GM23338 (cell line): Measurements from ENCODE around the gene TSPAN32.

Experiments
- CREB1 ChIP-seq: fragments of 250-450 bp; sonication (Bioruptor Pico); IDR thresholded peaks from 2 replicates; pipeline ENCODE4 v1.5.0; 2020; ENCODE audit warnings: low read depth, mild to moderate bottlenecking, moderate library complexity
- EZH2 ChIP-seq: fragments of 200-600 bp; sonication (generic); IDR thresholded peaks from one replicate; pipeline ENCODE4 v1.8.0; 2017; ENCODE audit warnings: antibody characterized with exemption, mild to moderate bottlenecking, low read depth; ENCODE audit not compliant: unreplicated experiment
- EZH2phosphoT487 ChIP-seq: fragments of 200-600 bp; sonication (generic); IDR thresholded peaks from one replicate; pipeline ENCODE4 v1.8.1; 2018; ENCODE audit warnings: antibody characterized with exemption; ENCODE audit not compliant: unreplicated experiment
- JUNB ChIP-seq: IDR thresholded peaks from one replicate; pipeline ENCODE4 v1.6.1; 2016; ENCODE audit warnings: antibody characterized with exemption; ENCODE audit not compliant: unreplicated experiment
- POLR2AphosphoS5 ChIP-seq: IDR thresholded peaks from 2 replicates; pipeline ENCODE4 v1.6.1; 2016; ENCODE audit warnings: antibody characterized with exemption, low read depth
- ZNF114 ChIP-seq: fragments of 250-450 bp; sonication (Bioruptor Pico); IDR thresholded peaks from 2 replicates; pipeline ENCODE4 v1.5.0; 2020; ENCODE audit warnings: mild to moderate bottlenecking, moderate library complexity
- TF ChIP-seq, protein P1 (sequence below), 2 experiments: fragments of 200-600 bp in 1 of 2; sonication (generic) in 1 of 2; conservative IDR thresholded peaks; 2 replicates each; pipeline versions ENCODE4 v1.5.1 to v1.6.1; 2016 to 2017; ENCODE audit warnings: antibody characterized with exemption in 2 of 2, low read depth in 2 of 2, mild to moderate bottlenecking in 2 of 2, moderate library complexity in 1 of 2
- TF ChIP-seq, protein P2 (sequence below): IDR thresholded peaks from one replicate; pipeline ENCODE4 v1.6.1; 2018; ENCODE audit warnings: antibody characterized with exemption; ENCODE audit not compliant: unreplicated experiment
- TF ChIP-seq, protein P3 (sequence below): IDR thresholded peaks from 2 replicates; pipeline ENCODE4 v1.6.1; 2016; ENCODE audit warnings: antibody characterized with exemption

DNA sequence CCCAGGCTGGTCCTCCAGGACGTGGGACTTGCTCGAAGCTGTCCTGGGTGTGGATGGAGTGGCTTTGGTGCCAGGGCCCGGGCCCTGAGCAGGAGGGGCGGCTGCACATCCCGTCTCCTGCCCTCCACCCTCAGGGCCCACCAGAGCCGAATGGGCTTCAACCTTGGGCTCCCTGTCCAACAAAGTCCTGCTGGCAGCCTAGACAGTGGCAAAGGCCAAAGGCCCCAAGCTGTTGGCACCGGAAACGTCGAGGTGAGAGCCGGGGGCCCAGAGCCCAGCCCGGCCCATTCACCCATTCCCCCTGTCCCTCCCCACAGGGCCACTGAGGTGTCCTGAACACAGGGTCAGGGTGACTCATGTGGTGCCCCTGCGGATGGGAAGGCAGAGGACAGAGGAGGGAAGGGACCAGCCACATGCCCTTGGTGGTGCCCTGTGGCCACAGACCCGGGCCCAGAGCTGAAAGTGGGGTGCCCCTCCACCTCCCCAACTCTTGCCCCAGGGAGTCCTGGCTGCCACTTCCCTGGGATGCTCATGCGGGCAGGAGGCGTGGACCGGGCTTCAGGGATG lies 9.1 kb downstream of the TSPAN32 start:
- TF ChIP-seq, protein P1, sequence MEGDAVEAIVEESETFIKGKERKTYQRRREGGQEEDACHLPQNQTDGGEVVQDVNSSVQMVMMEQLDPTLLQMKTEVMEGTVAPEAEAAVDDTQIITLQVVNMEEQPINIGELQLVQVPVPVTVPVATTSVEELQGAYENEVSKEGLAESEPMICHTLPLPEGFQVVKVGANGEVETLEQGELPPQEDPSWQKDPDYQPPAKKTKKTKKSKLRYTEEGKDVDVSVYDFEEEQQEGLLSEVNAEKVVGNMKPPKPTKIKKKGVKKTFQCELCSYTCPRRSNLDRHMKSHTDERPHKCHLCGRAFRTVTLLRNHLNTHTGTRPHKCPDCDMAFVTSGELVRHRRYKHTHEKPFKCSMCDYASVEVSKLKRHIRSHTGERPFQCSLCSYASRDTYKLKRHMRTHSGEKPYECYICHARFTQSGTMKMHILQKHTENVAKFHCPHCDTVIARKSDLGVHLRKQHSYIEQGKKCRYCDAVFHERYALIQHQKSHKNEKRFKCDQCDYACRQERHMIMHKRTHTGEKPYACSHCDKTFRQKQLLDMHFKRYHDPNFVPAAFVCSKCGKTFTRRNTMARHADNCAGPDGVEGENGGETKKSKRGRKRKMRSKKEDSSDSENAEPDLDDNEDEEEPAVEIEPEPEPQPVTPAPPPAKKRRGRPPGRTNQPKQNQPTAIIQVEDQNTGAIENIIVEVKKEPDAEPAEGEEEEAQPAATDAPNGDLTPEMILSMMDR (conservative IDR thresholded peaks at IDR 0.05; ENCODE audit: low read depth in 2 of 2): no peak
- TF ChIP-seq EZH2phosphoT487 (no peak), POLR2AphosphoS5 (no peak), CREB1 (no peak), ZNF114 (no peak), EZH2 (no peak), JUNB (no peak)
- TF ChIP-seq, protein P2, sequence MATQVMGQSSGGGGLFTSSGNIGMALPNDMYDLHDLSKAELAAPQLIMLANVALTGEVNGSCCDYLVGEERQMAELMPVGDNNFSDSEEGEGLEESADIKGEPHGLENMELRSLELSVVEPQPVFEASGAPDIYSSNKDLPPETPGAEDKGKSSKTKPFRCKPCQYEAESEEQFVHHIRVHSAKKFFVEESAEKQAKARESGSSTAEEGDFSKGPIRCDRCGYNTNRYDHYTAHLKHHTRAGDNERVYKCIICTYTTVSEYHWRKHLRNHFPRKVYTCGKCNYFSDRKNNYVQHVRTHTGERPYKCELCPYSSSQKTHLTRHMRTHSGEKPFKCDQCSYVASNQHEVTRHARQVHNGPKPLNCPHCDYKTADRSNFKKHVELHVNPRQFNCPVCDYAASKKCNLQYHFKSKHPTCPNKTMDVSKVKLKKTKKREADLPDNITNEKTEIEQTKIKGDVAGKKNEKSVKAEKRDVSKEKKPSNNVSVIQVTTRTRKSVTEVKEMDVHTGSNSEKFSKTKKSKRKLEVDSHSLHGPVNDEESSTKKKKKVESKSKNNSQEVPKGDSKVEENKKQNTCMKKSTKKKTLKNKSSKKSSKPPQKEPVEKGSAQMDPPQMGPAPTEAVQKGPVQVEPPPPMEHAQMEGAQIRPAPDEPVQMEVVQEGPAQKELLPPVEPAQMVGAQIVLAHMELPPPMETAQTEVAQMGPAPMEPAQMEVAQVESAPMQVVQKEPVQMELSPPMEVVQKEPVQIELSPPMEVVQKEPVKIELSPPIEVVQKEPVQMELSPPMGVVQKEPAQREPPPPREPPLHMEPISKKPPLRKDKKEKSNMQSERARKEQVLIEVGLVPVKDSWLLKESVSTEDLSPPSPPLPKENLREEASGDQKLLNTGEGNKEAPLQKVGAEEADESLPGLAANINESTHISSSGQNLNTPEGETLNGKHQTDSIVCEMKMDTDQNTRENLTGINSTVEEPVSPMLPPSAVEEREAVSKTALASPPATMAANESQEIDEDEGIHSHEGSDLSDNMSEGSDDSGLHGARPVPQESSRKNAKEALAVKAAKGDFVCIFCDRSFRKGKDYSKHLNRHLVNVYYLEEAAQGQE: no peak
- TF ChIP-seq, protein P3, sequence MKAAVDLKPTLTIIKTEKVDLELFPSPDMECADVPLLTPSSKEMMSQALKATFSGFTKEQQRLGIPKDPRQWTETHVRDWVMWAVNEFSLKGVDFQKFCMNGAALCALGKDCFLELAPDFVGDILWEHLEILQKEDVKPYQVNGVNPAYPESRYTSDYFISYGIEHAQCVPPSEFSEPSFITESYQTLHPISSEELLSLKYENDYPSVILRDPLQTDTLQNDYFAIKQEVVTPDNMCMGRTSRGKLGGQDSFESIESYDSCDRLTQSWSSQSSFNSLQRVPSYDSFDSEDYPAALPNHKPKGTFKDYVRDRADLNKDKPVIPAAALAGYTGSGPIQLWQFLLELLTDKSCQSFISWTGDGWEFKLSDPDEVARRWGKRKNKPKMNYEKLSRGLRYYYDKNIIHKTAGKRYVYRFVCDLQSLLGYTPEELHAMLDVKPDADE: no peak
